HG02759 (cell line): ENCODE results near the gene PLBD2.

Source experiments
- ATAC-seq: cut with Tn5 transposase; IDR thresholded peaks from one replicate; pipeline ENCODE4 v1.9.1; 2021; ENCODE audit warnings: mild to moderate bottlenecking, moderate library complexity; ENCODE audit not compliant: unreplicated experiment

The PLBD2 gene

DNA sequence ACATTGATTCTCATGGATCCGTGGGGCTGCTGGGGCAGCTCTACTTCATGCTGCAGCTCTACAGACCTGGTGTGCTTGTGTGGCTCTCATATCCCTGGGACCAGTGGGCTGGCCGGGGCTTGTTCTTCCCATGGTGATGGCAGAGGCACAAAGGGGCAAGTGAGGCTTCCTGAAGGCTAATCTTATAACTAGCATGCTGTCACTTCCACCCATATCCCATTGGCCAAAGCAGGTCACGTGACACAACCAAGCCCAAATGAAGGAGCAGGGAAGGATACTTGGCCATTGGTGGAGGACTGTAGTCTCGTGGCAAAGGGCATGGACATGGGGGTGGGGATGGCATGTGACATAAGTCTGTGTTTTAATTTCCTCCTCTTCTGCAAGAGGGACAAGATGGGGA, 9.9 kb downstream of the PLBD2 start:
- ATAC-seq: no peak

DNA sequence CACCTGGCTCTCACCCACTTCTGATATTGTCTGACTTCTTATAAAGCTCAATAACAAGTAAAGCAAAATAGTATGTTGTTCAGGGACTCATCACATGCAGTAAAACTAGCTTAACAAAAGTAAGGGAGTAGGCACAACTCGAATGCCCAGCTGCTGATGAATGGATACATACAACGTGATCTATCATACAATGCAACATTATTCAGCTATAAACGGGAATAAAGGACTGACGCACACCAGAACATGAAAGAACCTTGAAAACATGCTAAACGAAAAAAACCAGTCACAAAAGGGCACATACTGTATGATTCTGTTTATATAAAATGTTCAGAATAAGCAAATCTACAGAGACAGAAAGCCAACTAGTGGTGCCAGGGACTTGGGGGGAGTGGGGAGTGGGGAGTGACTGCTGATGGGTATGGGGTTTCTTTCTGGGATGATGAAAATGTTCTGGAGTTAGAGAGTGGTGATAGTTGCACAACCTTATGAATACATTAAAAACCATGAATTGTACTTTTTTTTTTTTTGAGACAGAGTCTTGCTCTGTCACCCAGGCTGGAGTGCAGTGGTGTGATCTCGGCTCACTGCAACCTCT, 11.1 kb downstream of the PLBD2 start:
- no peak for ATAC-seq

GRCh38 chr12:113370923-113371682, 12.7 kb downstream of the PLBD2 start:
- no peak for ATAC-seq

GRCh38 chr12:113371808-113372207, 13.4 kb downstream of the PLBD2 start:
- ATAC-seq: no peak

- ATAC-seq: no peak
These were observed 14.0 kb downstream of the PLBD2 start for GRCh38 chr12:113372371-113372770.

- ATAC-seq: no peak
These were observed 15.1 kb downstream of the PLBD2 start for GRCh38 chr12:113373440-113373839.

- no peak for ATAC-seq
These were observed 15.6 kb downstream of the PLBD2 start for GRCh38 chr12:113373969-113374368.

DNA sequence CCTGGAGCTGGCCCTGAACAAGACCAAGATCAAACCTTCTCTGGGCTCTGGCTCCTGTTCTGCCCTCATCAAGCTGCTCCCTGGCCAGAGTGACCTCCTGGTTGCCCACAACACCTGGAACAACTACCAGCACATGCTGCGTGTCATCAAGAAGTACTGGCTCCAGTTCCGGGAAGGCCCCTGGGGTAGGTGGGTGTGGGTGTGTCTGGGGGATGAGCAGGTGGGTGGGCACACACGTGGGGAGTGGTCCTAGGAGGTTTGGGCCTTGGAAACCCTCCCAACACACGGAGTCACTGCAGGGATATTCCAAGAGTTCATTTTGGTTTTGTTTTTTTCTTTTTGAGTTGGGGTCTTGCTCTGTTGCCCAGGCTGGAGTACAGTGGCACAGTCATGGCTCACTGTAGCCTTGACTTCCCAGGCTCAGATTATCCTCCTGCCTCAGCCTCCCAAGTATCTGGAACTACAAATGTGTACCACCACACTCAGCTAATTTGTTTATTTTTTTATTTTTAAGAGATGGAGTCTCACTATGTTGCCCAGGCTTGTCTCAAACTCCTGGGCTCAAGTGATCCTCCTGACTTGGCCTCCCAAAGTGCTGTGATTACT, 16.5 kb downstream of the PLBD2 start:
- no peak for ATAC-seq

- ATAC-seq: no peak
These were observed 19.9 kb downstream of the PLBD2 start for GRCh38 chr12:113378291-113378690.

DNA sequence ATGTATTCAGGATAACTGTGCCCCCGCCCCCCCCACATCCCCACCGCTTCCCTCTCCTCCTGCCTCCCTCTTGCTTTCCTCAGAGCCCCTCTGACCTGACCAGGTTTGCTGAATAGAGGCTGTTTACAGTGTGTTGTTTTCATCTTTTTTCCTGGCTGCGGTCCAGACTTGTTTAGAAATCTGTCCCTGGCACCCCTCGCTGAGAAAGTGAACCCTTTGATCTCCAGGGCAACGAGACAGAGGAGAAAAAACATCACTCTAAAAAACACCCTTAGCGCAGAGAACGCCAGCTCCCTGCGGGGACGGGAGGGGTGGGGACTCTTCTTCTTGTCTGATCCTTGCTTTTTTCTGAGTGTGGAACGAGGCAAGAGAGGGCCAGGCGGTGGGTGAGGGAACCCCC, 22.8 kb downstream of the PLBD2 start:
- no peak for ATAC-seq

DNA sequence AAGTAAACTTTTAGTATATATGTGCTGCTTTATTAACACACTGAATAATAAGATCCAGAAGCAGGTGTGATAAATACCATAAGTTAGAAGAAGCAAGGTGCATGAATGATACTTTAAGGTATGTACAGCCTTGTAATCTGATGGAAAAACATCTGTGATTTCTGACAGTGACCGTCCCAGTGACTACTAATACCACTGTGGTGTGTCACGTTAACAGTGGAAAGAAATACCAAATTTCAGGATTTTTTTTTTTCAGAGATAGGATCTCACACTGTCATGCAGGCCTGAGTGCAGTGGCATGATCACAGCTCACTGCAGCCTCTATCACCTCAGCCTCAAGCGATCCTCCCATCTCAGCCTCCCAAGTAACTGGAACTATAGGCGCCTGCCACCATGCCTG, 23.8 kb downstream of the PLBD2 start:
- ATAC-seq: no peak

DNA sequence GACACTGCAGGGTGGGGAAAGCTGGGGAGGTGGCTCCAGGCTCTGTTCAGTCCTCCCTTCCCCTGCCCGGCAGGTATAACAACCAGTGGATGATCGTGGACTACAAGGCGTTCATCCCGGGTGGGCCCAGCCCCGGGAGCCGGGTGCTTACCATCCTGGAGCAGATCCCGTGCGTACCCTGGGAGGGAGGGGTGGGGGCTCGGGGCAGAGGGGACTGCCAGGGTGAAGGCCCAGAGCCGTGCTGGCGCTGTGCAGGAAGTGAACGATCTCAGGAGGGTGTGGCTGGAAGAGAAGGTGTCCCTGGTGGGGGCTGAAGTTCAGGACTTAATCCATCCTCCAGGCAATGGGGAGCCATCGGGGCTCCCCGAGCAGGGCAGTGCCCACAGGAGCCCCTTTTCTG, 26.4 kb downstream of the PLBD2 start:
- no peak for ATAC-seq

GRCh38 chr12:113385282-113385882, 27.0 kb downstream of the PLBD2 start:
- ATAC-seq: no peak

- no peak for ATAC-seq
These were observed 28.6 kb downstream of the PLBD2 start for GRCh38 chr12:113386866-113387566.

DNA sequence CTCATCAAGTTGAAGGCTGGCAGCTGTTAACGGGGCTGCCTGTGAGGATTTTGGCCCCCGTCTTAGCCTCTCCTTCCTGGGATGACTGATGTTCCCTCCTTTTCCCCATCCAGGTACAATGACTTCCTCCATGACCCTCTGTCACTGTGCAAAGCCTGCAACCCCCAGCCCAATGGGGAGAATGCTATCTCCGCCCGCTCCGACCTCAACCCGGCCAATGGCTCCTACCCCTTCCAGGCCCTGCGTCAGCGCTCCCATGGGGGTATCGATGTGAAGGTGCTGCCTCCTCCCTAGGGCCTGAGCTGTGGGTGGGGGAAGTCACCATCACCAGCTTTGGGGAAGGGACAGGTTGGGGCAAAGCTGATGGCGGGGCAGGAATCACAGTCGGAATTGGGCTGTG, 29.2 kb downstream of the PLBD2 start:
- ATAC-seq: no peak

- no peak for ATAC-seq
These were observed 30.0 kb downstream of the PLBD2 start for GRCh38 chr12:113388351-113388750.

DNA sequence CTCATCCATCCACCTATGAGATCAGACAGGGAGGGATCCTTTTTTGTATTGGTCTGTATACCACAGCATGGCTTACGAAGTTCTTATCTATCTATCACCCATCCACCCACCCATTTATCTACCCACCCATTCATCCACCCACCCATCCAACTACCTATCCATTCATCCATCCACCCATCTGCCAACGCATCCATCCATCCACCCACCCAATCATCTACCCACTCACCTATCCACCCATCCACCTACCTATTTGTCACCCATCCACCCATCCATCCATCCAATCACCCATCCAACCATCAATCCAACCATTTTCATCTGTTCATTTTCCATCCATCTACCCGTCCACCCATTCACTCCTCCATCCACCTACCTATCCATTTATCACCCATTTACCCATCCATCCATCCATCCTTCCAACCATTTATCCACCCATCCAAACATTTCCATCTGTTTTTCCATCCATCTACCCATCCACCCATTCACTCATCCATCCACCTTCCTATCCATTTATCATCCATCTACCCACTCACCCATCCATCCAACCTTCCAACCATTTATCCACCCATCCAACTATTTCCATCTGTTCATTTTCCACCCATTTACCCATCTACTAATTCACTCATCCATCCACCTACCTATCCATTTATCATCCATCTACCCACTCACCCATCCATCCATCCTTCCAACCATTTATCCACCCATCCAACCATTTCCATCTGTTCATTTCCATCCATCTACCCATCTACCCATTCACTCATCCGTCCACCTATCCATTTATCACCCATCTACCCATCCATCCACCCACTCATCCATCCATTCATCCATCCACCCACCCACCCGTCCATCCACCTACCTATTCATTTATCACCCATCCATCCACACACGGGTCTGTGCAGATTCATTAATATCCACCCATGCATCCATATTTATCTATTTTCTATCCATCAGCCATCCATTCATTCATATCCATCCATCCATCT, 32.0 kb downstream of the PLBD2 start:
- no peak for ATAC-seq

- ATAC-seq: no peak
These were observed 32.8 kb downstream of the PLBD2 start for GRCh38 chr12:113391145-113391544.

GRCh38 chr12:113391650-113392337, 33.4 kb downstream of the PLBD2 start:
- ATAC-seq: no peak

GRCh38 chr12:113392520-113392919, 34.1 kb downstream of the PLBD2 start:
- ATAC-seq: no peak
